Activated CD8-positive, alpha-beta memory T cell treated with anti-CD3 and anti-CD28 coated beads for 1 hour (primary cell): Measurements from ENCODE around the gene RXRA.

ENCODE experiments used
- DNase-seq, 2 donors: peaks; one replicate each; pipeline ENCODE4 v3.0.0-alpha.2; 2020; ENCODE audit warnings: low read depth in 1 of 2; ENCODE audit errors: extremely low read depth in 1 of 2

Gene RXRA

GRCh38 chr9:134349936-134350335 is 23.7 kb downstream of the RXRA start:
- DNase-seq: no peak

GRCh38 chr9:134350416-134350994 is 24.2 kb downstream of the RXRA start:
- no peak for DNase-seq

- DNase-seq: no peak
Measured at GRCh38 chr9:134351606-134352176, 25.4 kb downstream of the RXRA start.

GRCh38 chr9:134352247-134352933 is 26.1 kb downstream of the RXRA start:
- no peak for DNase-seq

- no peak for DNase-seq
Measured at GRCh38 chr9:134353539-134353938, 27.3 kb downstream of the RXRA start.

- DNase-seq: no peak
Measured at GRCh38 chr9:134355158-134355557, 28.9 kb downstream of the RXRA start.

GRCh38 chr9:134355561-134356279 is 29.5 kb downstream of the RXRA start:
- no peak for DNase-seq

GRCh38 chr9:134356496-134357470 is 30.5 kb downstream of the RXRA start:
- no peak for DNase-seq

GRCh38 chr9:134357631-134358025 is 31.4 kb downstream of the RXRA start:
- DNase-seq: no peak

- DNase-seq: no peak
Measured at GRCh38 chr9:134358026-134358661, 31.9 kb downstream of the RXRA start.

- no peak for DNase-seq
Measured at GRCh38 chr9:134358662-134359319, 32.5 kb downstream of the RXRA start.

- DNase-seq: no peak
Measured at GRCh38 chr9:134359493-134360179, 33.4 kb downstream of the RXRA start.

- DNase-seq: no peak
Measured at GRCh38 chr9:134360180-134360759, 34.0 kb downstream of the RXRA start.

GRCh38 chr9:134360897-134361296 is 34.6 kb downstream of the RXRA start:
- no peak for DNase-seq

GRCh38 chr9:134361426-134361825 is 35.2 kb downstream of the RXRA start:
- no peak for DNase-seq

GRCh38 chr9:134361843-134362414 is 35.7 kb downstream of the RXRA start:
- DNase-seq: no peak

GRCh38 chr9:134363450-134363849 is 37.2 kb downstream of the RXRA start:
- DNase-seq: no peak

GRCh38 chr9:134364391-134365114 is 38.3 kb downstream of the RXRA start:
- no peak for DNase-seq
